ENCODE results near the gene RERE. TPM values are rescaled to one million over a fixed set of nuclear protein-coding genes. Genes with fewer than 3 reads are reported as not detected.

RERE gene
- total and polyA plus RNA-seq, 2 experiments from 2014 or later, result 148 to 170 TPM

DNA sequence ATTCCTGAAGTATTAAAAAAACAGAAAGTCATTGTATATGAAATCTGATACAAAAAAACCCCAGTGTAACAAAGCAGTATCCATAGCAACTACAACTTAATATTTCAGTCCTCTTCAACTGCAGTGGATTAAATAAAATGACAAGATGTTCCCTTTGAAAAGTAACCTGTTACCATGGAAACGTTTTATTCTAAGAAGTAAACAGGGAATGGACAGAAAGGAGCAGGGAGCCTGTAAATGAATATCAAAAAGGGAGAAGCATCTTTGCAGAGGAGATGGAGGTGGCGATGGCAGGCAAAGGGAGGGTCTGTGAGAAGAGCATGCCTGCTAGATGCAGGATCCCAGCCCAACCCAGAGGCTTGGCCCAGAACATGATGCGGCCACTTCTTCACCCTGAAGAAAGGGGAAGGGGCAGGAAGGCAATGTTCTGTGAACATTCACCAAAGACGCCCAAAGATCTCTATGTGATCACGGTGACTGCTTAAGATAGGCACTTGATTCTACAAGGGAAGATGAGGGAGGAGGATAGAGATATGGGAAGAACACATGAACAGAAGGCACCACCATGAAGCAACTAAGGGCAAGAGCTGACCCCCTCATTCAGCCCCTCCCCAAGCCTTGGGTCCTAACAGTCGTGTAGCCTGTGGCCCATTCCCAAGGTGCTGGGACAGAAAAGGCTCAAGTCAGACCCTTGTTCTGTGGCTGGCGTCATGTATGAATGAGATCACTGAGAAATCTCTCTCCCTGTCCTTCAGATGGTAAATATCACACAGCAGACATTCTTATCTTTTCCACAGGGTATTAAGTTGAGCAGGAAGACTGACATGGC lies 299.6 kb downstream of the RERE start (continued):
- TF ChIP-seq, protein P1, sequence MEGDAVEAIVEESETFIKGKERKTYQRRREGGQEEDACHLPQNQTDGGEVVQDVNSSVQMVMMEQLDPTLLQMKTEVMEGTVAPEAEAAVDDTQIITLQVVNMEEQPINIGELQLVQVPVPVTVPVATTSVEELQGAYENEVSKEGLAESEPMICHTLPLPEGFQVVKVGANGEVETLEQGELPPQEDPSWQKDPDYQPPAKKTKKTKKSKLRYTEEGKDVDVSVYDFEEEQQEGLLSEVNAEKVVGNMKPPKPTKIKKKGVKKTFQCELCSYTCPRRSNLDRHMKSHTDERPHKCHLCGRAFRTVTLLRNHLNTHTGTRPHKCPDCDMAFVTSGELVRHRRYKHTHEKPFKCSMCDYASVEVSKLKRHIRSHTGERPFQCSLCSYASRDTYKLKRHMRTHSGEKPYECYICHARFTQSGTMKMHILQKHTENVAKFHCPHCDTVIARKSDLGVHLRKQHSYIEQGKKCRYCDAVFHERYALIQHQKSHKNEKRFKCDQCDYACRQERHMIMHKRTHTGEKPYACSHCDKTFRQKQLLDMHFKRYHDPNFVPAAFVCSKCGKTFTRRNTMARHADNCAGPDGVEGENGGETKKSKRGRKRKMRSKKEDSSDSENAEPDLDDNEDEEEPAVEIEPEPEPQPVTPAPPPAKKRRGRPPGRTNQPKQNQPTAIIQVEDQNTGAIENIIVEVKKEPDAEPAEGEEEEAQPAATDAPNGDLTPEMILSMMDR (conservative IDR thresholded peaks at IDR 0.05; ENCODE audit: low read depth in 2 of 2), result no peak
- TF ChIP-seq, protein P2, sequence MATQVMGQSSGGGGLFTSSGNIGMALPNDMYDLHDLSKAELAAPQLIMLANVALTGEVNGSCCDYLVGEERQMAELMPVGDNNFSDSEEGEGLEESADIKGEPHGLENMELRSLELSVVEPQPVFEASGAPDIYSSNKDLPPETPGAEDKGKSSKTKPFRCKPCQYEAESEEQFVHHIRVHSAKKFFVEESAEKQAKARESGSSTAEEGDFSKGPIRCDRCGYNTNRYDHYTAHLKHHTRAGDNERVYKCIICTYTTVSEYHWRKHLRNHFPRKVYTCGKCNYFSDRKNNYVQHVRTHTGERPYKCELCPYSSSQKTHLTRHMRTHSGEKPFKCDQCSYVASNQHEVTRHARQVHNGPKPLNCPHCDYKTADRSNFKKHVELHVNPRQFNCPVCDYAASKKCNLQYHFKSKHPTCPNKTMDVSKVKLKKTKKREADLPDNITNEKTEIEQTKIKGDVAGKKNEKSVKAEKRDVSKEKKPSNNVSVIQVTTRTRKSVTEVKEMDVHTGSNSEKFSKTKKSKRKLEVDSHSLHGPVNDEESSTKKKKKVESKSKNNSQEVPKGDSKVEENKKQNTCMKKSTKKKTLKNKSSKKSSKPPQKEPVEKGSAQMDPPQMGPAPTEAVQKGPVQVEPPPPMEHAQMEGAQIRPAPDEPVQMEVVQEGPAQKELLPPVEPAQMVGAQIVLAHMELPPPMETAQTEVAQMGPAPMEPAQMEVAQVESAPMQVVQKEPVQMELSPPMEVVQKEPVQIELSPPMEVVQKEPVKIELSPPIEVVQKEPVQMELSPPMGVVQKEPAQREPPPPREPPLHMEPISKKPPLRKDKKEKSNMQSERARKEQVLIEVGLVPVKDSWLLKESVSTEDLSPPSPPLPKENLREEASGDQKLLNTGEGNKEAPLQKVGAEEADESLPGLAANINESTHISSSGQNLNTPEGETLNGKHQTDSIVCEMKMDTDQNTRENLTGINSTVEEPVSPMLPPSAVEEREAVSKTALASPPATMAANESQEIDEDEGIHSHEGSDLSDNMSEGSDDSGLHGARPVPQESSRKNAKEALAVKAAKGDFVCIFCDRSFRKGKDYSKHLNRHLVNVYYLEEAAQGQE (IDR thresholded peaks at IDR 0.05; ENCODE audit: unreplicated experiment), result no peak
- no peak for TF ChIP-seq EZH2phosphoT487 (IDR thresholded peaks at IDR 0.05; ENCODE audit: unreplicated experiment)
- TF ChIP-seq ZNF114 (CRISPR knock-in tag; IDR thresholded peaks at IDR 0.05), result no peak
- TF ChIP-seq EZH2 (IDR thresholded peaks at IDR 0.05; ENCODE audit: low read depth, unreplicated experiment), result no peak
- TF ChIP-seq CREB1 (CRISPR knock-in tag; IDR thresholded peaks at IDR 0.05; ENCODE audit: low read depth), result no peak
- no peak for TF ChIP-seq ETS1 (IDR thresholded peaks at IDR 0.05)
- no peak for TF ChIP-seq NANOG (IDR thresholded peaks at IDR 0.05; ENCODE audit: borderline replicate concordance)
- no peak for TF ChIP-seq POLR2AphosphoS5 (IDR thresholded peaks at IDR 0.05; ENCODE audit: low read depth)
- no peak for TF ChIP-seq ZNF331 (CRISPR knock-in tag; IDR thresholded peaks at IDR 0.05; ENCODE audit: low read depth)
